ENCODE data around the gene MN1. TPM values are rescaled to one million over a fixed set of nuclear protein-coding genes. Genes with fewer than 3 reads are reported as not detected.

Gene MN1
- total and polyA plus RNA-seq, 4 experiments from 2014 or later: 0.02 to 0.58 (median 0.35) TPM; not detected in 1

DNA sequence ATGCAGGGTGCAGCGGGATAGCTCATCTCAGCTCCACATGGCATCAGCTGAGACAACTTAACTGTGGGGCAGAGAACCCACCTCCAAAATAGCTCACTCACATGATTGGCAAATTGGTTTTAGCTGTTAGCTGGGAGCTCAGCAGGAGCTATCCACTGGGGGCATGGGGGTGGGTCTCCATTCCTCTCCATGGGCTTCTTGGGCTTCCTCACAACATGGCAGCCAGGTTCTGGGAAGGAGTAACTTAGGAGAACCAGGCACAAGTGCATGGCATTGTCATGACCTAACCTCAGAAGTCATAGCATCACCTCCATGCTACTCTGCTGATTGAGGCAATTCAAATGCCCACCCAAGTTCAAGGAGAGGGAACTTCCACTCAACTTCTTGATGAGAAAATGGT lies 85.5 kb downstream of the MN1 start:
- no peaks in the 10 kb centered on the region for H3K36me3 Mint-ChIP-seq
- ChIA-PET CTCF (ENCODE audit: partially characterized antibody) (no interaction called here), POLR2A (ENCODE audit: partially characterized antibody) (no interaction called here)
- no peak overlapping the region for H3K27ac Mint-ChIP-seq
- H3K4me3 Mint-ChIP-seq: no peak overlapping the region
- no peak overlapping the region for H3K27ac ChIP-seq (ENCODE audit: low read depth, low read length)
- H3K4me1 Mint-ChIP-seq: no peaks in the 10 kb centered on the region
- H3K4me1 ChIP-seq (ENCODE audit: insufficient read depth, low read length): no peaks in the 10 kb centered on the region
- H3K27me3 Mint-ChIP-seq: peaks cover 7 to 10% of the 10 kb centered on the region in 2 donors
- no peaks in the 10 kb centered on the region for H3K36me3 ChIP-seq (ENCODE audit: insufficient read depth, low read length)
- peaks cover 0 to 6% (median 0%) of the 10 kb centered on the region in 8 donors for H3K9me3 Mint-ChIP-seq
- no peak for DNase-seq
- no peaks in the 10 kb centered on the region for H3K27me3 ChIP-seq (ENCODE audit: insufficient read depth, low read length)
- no peaks in the 10 kb centered on the region for H3K9me3 ChIP-seq (ENCODE audit: control insufficient read depth in 1 of 2, low read length in 2 of 2)
- intact Hi-C loops (cut with micrococcal nuclease): no loop called here
- H3K4me3 ChIP-seq (ENCODE audit: low read length in 2 of 2): no peak overlapping the region

DNA sequence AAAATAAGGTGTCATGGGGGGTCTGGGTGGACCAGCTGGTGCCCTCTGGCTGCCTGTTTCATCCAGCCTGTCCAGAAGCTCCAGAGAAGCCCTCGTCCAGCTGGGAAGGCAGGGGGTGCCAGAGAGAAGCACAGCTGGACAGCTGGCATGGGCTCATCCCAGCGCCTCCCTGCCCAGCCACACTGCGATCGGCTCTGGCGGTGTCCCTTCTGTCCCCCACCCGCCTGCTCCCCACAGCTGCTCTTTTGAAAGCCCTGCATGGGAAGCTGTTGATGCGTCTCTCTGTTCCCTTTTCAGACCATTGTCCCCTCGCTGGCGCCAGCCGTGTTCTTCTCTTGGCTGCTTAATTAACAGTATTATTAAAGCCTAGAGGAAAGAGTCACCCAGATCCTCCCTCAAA lies 86.5 kb downstream of the MN1 start:
- Mint-ChIP-seq H3K9me3 (peaks cover 0 to 7% (median 0%) of the 10 kb centered on the region in 8 donors), H3K4me1 (no peaks in the 10 kb centered on the region), H3K27me3 (peaks cover 9 to 13% of the 10 kb centered on the region in 2 donors), H3K4me3 (no peak overlapping the region), H3K27ac (no peak overlapping the region), H3K36me3 (no peaks in the 10 kb centered on the region)
- Histone ChIP-seq H3K36me3 (ENCODE audit: insufficient read depth, low read length) (no peaks in the 10 kb centered on the region), H3K27ac (ENCODE audit: low read depth, low read length) (no peak overlapping the region), H3K4me1 (ENCODE audit: insufficient read depth, low read length) (no peaks in the 10 kb centered on the region), H3K9me3 (ENCODE audit: control insufficient read depth in 1 of 2, low read length in 2 of 2) (no peaks in the 10 kb centered on the region), H3K27me3 (ENCODE audit: insufficient read depth, low read length) (no peaks in the 10 kb centered on the region), H3K4me3 (ENCODE audit: low read length in 2 of 2) (no peak overlapping the region)
- no peak for DNase-seq
- POLR2A ChIA-PET (ENCODE audit: partially characterized antibody): no interaction called here
- intact Hi-C loops (cut with micrococcal nuclease): no loop called here
- CTCF ChIA-PET (ENCODE audit: partially characterized antibody): no interaction called here

DNA sequence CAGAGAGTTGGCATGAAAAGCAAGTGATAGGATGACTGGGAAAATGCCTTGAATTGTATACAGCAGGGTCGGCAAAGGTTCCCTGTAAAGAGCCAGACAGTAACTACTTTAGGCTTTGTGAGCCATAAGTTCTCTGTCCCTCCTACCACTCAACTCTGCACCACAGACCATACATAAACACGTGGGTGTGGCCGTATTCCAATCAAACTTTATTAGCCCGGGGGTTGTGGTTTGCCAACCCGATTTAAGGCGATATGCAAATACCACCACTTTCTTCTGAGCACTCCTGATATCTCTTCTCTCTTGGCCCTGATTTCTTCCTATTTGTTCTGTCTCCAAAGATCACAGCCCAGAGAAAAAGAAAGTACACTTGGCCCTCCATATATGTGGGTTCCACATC lies 87.5 kb downstream of the MN1 start:
- intact Hi-C loops (cut with micrococcal nuclease): no loop called here
- Histone ChIP-seq H3K36me3 (ENCODE audit: insufficient read depth, low read length) (no peaks in the 10 kb centered on the region), H3K27me3 (ENCODE audit: insufficient read depth, low read length) (no peaks in the 10 kb centered on the region), H3K4me1 (ENCODE audit: insufficient read depth, low read length) (no peaks in the 10 kb centered on the region), H3K9me3 (ENCODE audit: control insufficient read depth in 1 of 2, low read length in 2 of 2) (no peaks in the 10 kb centered on the region), H3K4me3 (ENCODE audit: low read length in 2 of 2) (no peak overlapping the region), H3K27ac (ENCODE audit: low read depth, low read length) (no peak overlapping the region)
- POLR2A ChIA-PET (ENCODE audit: partially characterized antibody): no interaction called here
- Mint-ChIP-seq H3K4me3 (no peak overlapping the region), H3K27me3 (peaks cover 11 to 19% of the 10 kb centered on the region in 2 donors), H3K9me3 (peaks cover 0 to 14% (median 2%) of the 10 kb centered on the region in 8 donors), H3K27ac (no peak overlapping the region), H3K36me3 (no peaks in the 10 kb centered on the region), H3K4me1 (no peaks in the 10 kb centered on the region)
- DNase-seq: no peak
- CTCF ChIA-PET (ENCODE audit: partially characterized antibody): no interaction called here

DNA sequence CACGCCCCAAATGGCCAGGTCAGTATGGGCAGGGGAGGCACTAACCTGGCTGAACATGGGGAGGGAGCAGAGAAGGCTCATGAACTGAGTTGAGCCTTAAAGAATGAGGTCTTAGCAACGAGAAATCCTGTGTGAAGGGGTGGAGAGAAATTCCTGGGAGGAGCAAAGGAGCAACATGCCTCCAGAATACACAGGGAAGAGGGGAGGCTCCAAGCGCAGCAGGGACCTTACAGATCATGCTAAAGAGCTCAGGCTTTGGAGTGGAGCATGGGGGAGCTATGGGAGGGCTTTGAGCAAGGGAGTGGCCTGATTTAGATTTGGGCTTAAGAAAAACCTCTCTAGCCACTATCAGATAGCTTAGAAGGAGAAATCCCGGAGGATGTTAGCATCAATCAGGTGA lies 88.1 kb downstream of the MN1 start:
- Histone ChIP-seq H3K27me3 (ENCODE audit: insufficient read depth, low read length) (no peaks in the 10 kb centered on the region), H3K27ac (ENCODE audit: low read depth, low read length) (no peak overlapping the region), H3K4me3 (ENCODE audit: low read length in 2 of 2) (no peak overlapping the region), H3K9me3 (ENCODE audit: control insufficient read depth in 1 of 2, low read length in 2 of 2) (no peaks in the 10 kb centered on the region), H3K4me1 (ENCODE audit: insufficient read depth, low read length) (no peaks in the 10 kb centered on the region), H3K36me3 (ENCODE audit: insufficient read depth, low read length) (no peaks in the 10 kb centered on the region)
- Mint-ChIP-seq H3K27ac (peak overlapping the region in 1 of 7 donors; percentile 24), H3K4me3 (no peak overlapping the region), H3K36me3 (no peaks in the 10 kb centered on the region), H3K27me3 (peaks cover 11 to 23% of the 10 kb centered on the region in 2 donors), H3K4me1 (no peaks in the 10 kb centered on the region), H3K9me3 (peaks cover 0 to 14% (median 2%) of the 10 kb centered on the region in 8 donors)
- CTCF ChIA-PET (ENCODE audit: partially characterized antibody): no interaction called here
- POLR2A ChIA-PET (ENCODE audit: partially characterized antibody): no interaction called here
- intact Hi-C loops (cut with micrococcal nuclease): no loop called here
- no peak for DNase-seq

DNA sequence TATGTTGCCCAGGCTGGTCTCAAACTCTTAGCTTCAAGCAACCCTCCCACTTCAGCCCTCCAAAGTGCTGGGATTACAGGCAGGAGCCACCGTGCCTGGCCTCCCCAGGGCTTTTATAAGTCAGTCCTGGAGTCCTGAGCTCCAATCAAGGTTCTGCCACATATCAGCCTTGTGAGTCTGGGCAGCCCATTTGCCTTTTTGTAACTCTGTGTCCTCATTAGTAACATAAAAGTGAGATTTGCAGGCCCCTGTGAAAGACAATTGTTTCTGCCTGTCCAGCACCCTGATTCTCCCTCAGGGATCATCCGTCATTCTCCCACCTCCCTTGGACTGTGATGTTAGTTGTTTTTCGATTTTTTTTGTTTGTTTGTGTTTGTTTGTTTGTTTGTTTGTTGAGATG lies 89.8 kb downstream of the MN1 start:
- H3K27ac Mint-ChIP-seq: no peak overlapping the region
- POLR2A ChIA-PET (ENCODE audit: partially characterized antibody): no interaction called here

DNA sequence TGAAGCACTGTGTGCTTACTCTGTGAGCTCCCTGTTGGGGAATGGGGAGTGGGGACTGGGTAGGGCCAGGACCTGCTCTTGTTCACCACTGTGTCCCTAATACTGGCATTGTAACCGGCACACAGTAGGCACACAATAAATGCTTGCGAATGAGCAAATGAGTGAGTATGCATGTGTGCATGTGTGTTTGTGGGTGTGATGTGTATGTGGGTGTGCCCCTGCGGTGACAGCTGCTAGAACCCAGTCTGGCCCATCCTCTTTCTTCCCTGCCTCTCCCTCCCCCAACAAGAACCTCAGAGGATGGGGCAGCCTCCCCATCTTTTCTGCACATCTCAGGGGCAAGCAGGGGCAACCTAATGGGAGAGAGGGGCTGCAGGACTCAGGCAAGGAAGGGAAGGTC lies 90.5 kb downstream of the MN1 start:
- intact Hi-C loops (cut with micrococcal nuclease): no loop called here
- no peaks in the 10 kb centered on the region for H3K36me3 Mint-ChIP-seq
- no peaks in the 10 kb centered on the region for H3K4me1 Mint-ChIP-seq
- Histone ChIP-seq H3K4me1 (ENCODE audit: insufficient read depth, low read length) (no peaks in the 10 kb centered on the region), H3K36me3 (ENCODE audit: insufficient read depth, low read length) (no peaks in the 10 kb centered on the region), H3K9me3 (ENCODE audit: control insufficient read depth in 1 of 2, low read length in 2 of 2) (no peaks in the 10 kb centered on the region), H3K27me3 (ENCODE audit: insufficient read depth, low read length) (no peaks in the 10 kb centered on the region), H3K27ac (ENCODE audit: low read depth, low read length) (no peak overlapping the region), H3K4me3 (ENCODE audit: low read length in 2 of 2) (no peak overlapping the region)
- ChIA-PET POLR2A (ENCODE audit: partially characterized antibody) (no interaction called here), CTCF (ENCODE audit: partially characterized antibody) (no interaction called here)
- no peak overlapping the region for H3K4me3 Mint-ChIP-seq
- no peak overlapping the region for H3K27ac Mint-ChIP-seq
- no peak for DNase-seq
- peaks cover 9 to 17% of the 10 kb centered on the region in 2 donors for H3K27me3 Mint-ChIP-seq
- H3K9me3 Mint-ChIP-seq: peaks cover 0 to 9% (median 2%) of the 10 kb centered on the region in 8 donors

More for the DNA sequence above, 89.8 kb downstream of the MN1 start:
- peaks cover 0 to 9% (median 2%) of the 10 kb centered on the region in 8 donors for H3K9me3 Mint-ChIP-seq
- H3K27me3 Mint-ChIP-seq: peaks cover 9 to 17% of the 10 kb centered on the region in 2 donors
- DNase-seq: no peak
- H3K4me1 Mint-ChIP-seq: no peaks in the 10 kb centered on the region
- no peaks in the 10 kb centered on the region for H3K27me3 ChIP-seq (ENCODE audit: insufficient read depth, low read length)
- no peak overlapping the region for H3K27ac ChIP-seq (ENCODE audit: low read depth, low read length)
- H3K4me3 ChIP-seq (ENCODE audit: low read length in 2 of 2): no peak overlapping the region
- H3K4me1 ChIP-seq (ENCODE audit: insufficient read depth, low read length): no peaks in the 10 kb centered on the region
- CTCF ChIA-PET (ENCODE audit: partially characterized antibody): no interaction called here
- no peak overlapping the region for H3K4me3 Mint-ChIP-seq
- no peaks in the 10 kb centered on the region for H3K36me3 ChIP-seq (ENCODE audit: insufficient read depth, low read length)
- no peaks in the 10 kb centered on the region for H3K9me3 ChIP-seq (ENCODE audit: control insufficient read depth in 1 of 2, low read length in 2 of 2)
- no peaks in the 10 kb centered on the region for H3K36me3 Mint-ChIP-seq
- intact Hi-C loops (cut with micrococcal nuclease): no loop called here

DNA sequence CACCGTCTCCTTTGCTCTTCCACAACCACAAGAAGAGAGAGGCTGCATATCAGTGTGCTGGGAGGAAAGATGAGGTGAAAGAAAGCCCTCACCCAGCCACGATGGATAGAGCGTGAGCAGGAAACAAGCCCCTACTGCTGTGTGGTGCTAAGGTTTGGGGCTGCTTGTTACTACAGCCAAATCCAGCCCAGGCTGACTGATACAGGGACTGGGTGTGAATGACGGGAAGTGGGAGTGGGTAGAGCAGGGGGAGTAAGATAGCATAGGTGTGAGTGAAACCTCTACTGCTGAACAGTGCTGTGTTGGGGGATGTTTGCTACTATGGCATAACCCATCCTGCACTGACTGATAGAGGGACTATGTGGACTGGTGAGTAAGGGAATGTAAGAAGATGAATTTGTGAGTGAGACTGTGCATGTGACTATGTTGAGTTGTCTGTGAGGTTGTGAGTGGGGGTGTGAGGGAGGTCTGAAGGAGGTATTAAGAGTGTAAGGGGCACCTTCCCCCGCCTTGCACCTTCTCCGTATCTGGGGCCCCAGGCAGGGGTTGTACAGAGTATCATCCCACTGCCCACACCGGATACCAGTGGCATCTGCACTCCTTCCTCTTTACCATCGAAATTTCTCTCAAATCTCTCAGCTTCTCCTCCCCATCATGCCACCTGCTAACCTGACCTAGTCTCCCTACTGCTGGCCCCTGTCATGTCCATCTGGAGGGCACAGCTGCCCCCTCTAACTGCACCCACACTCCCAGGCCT lies 91.5 kb downstream of the MN1 start:
- Histone ChIP-seq H3K4me1 (ENCODE audit: insufficient read depth, low read length) (no peaks in the 10 kb centered on the region), H3K27me3 (ENCODE audit: insufficient read depth, low read length) (no peaks in the 10 kb centered on the region), H3K9me3 (ENCODE audit: control insufficient read depth in 1 of 2, low read length in 2 of 2) (no peaks in the 10 kb centered on the region), H3K4me3 (ENCODE audit: low read length in 2 of 2) (no peak overlapping the region), H3K27ac (ENCODE audit: low read depth, low read length) (no peak overlapping the region), H3K36me3 (ENCODE audit: insufficient read depth, low read length) (no peaks in the 10 kb centered on the region)
- no peak for DNase-seq
- Mint-ChIP-seq H3K36me3 (no peaks in the 10 kb centered on the region), H3K27ac (no peak overlapping the region), H3K9me3 (peaks cover 0 to 10% (median 1%) of the 10 kb centered on the region in 8 donors), H3K4me3 (no peak overlapping the region), H3K27me3 (peaks cover 9 to 17% of the 10 kb centered on the region in 2 donors), H3K4me1 (no peaks in the 10 kb centered on the region)
- POLR2A ChIA-PET (ENCODE audit: partially characterized antibody): no interaction called here
- CTCF ChIA-PET (ENCODE audit: partially characterized antibody): no interaction called here
- intact Hi-C loops (cut with micrococcal nuclease): no loop called here
